Renal pelvis (tissue), 12 donors: Measurements from ENCODE around the gene YAE1. TPM values are rescaled to one million over a fixed set of nuclear protein-coding genes. Genes with fewer than 3 reads are reported as not detected.

Experiments used
- DNase-seq: peaks from one replicate; pipeline ENCODE4 v3.0.0-alpha.2; 2013
- long read RNA-seq, 16 experiments: transcript quantifications; one replicate each; lab custom pipeline, GENCODE V29; 2026
- polyA plus RNA-seq, 3 donors: library from polyadenylated mRNA; unstranded; fragments of 120-200 nt; gene quantifications; one replicate each; pipeline ENCODE4 v1.2.1, GENCODE V29; 2013; ENCODE audit not compliant: insufficient read length in 3 of 3

YAE1 gene, protein sequence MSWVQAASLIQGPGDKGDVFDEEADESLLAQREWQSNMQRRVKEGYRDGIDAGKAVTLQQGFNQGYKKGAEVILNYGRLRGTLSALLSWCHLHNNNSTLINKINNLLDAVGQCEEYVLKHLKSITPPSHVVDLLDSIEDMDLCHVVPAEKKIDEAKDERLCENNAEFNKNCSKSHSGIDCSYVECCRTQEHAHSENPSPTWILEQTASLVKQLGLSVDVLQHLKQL
- 10 to 100 TPM; 35.9 to 44.8 (median 44.7) TPM for polyA plus RNA-seq
- long read RNA-seq, donor 1, transcript YAE1-205 (2 exons, 660 nt) = minor isoform, 5 of 23 reads
- long read RNA-seq, donor 1, transcript YAE1-201 (3 exons, 899 nt) = major isoform, 16 of 23 reads
- long read RNA-seq, donor 1, partial matches to known transcripts = 0 of 23 reads
- long read RNA-seq, donor 1, other reads (novel, unspliced or antisense) = 0 of 23 reads
- long read RNA-seq, donor 2, transcript YAE1-201 (3 exons, 899 nt) = major isoform, 35 of 38 reads
- long read RNA-seq, donor 2, partial matches to known transcripts = 0 of 38 reads
- long read RNA-seq, donor 2, other reads (novel, unspliced or antisense) = 0 of 38 reads
- long read RNA-seq, donor 3, transcript YAE1-201 (3 exons, 899 nt) = major isoform, 17 of 21 reads
- long read RNA-seq, donor 3, partial matches to known transcripts = 0 of 21 reads
- long read RNA-seq, donor 3, other reads (novel, unspliced or antisense) = 0 of 21 reads
- long read RNA-seq, donor 4, transcript YAE1-205 (2 exons, 660 nt) = minor isoform, 6 of 34 reads
- long read RNA-seq, donor 4, transcript YAE1-201 (3 exons, 899 nt) = major isoform, 27 of 34 reads
- long read RNA-seq, donor 4, partial matches to known transcripts = 0 of 34 reads
- long read RNA-seq, donor 4, other reads (novel, unspliced or antisense) = 0 of 34 reads
- long read RNA-seq, donor 5, transcript YAE1-201 (3 exons, 899 nt) = major isoform, 22 of 27 reads
- long read RNA-seq, donor 5, partial matches to known transcripts = 0 of 27 reads
- long read RNA-seq, donor 5, other reads (novel, unspliced or antisense) = 0 of 27 reads
- long read RNA-seq, donor 6, transcript YAE1-201 (3 exons, 899 nt) = major isoform, 15 of 22 reads
- long read RNA-seq, donor 6, partial matches to known transcripts = 0 of 22 reads
- long read RNA-seq, donor 6, other reads (novel, unspliced or antisense) = 0 of 22 reads
- long read RNA-seq, donor 7, transcript YAE1-205 (2 exons, 660 nt) = minor isoform, 6 of 32 reads
- long read RNA-seq, donor 7, transcript YAE1-201 (3 exons, 899 nt) = major isoform, 23 of 32 reads
- long read RNA-seq, donor 7, partial matches to known transcripts = 0 of 32 reads
- long read RNA-seq, donor 7, other reads (novel, unspliced or antisense) = 0 of 32 reads
- long read RNA-seq, donor 8, transcript YAE1-201 (3 exons, 899 nt) = major isoform, 11 of 14 reads
- long read RNA-seq, donor 8, partial matches to known transcripts = 0 of 14 reads
- long read RNA-seq, donor 8, other reads (novel, unspliced or antisense) = 0 of 14 reads
- long read RNA-seq, donor 9, transcript YAE1-205 (2 exons, 660 nt) = minor isoform, 8 of 30 reads
- long read RNA-seq, donor 9, transcript YAE1-201 (3 exons, 899 nt) = major isoform, 21 of 30 reads
- long read RNA-seq, donor 9, partial matches to known transcripts = 0 of 30 reads
- long read RNA-seq, donor 9, other reads (novel, unspliced or antisense) = 0 of 30 reads
- long read RNA-seq, donor 10, transcript YAE1-201 (3 exons, 899 nt) = major isoform, 27 of 32 reads
- long read RNA-seq, donor 10, partial matches to known transcripts = 0 of 32 reads
- long read RNA-seq, donor 10, other reads (novel, unspliced or antisense) = 0 of 32 reads
- long read RNA-seq, donor 11, transcript YAE1-205 (2 exons, 660 nt) = minor isoform, 7 of 22 reads
- long read RNA-seq, donor 11, transcript YAE1-201 (3 exons, 899 nt) = major isoform, 12 of 22 reads
- long read RNA-seq, donor 11, partial matches to known transcripts = 0 of 22 reads
- long read RNA-seq, donor 11, other reads (novel, unspliced or antisense) = 0 of 22 reads
- long read RNA-seq, donor 12, transcript YAE1-201 (3 exons, 899 nt) = major isoform, 34 of 40 reads
- long read RNA-seq, donor 12, partial matches to known transcripts = 0 of 40 reads
- long read RNA-seq, donor 12, other reads (novel, unspliced or antisense) = 0 of 40 reads
- long read RNA-seq, donor 13, transcript YAE1-201 (3 exons, 899 nt) = major isoform, 18 of 22 reads
- long read RNA-seq, donor 13, partial matches to known transcripts = 0 of 22 reads
- long read RNA-seq, donor 13, other reads (novel, unspliced or antisense) = 0 of 22 reads
- long read RNA-seq, donor 14, transcript YAE1-201 (3 exons, 899 nt) = major isoform, 41 of 56 reads
- long read RNA-seq, donor 14, transcript YAE1-205 (2 exons, 660 nt) = minor isoform, 12 of 56 reads
- long read RNA-seq, donor 14, partial matches to known transcripts = 0 of 56 reads
- long read RNA-seq, donor 14, other reads (novel, unspliced or antisense) = 0 of 56 reads
- long read RNA-seq, donor 15, transcript YAE1-206 (2 exons, 670 nt) = minor isoform, 5 of 41 reads
- long read RNA-seq, donor 15, transcript YAE1-201 (3 exons, 899 nt) = major isoform, 24 of 41 reads
- long read RNA-seq, donor 15, partial matches to known transcripts = 6 of 41 reads
- long read RNA-seq, donor 15, other reads (novel, unspliced or antisense) = 0 of 41 reads
- long read RNA-seq, donor 16, transcript YAE1-205 (2 exons, 660 nt) = minor isoform, 8 of 36 reads
- long read RNA-seq, donor 16, transcript YAE1-201 (3 exons, 899 nt) = major isoform, 25 of 36 reads
- long read RNA-seq, donor 16, partial matches to known transcripts = 0 of 36 reads
- long read RNA-seq, donor 16, other reads (novel, unspliced or antisense) = 0 of 36 reads

DNA sequence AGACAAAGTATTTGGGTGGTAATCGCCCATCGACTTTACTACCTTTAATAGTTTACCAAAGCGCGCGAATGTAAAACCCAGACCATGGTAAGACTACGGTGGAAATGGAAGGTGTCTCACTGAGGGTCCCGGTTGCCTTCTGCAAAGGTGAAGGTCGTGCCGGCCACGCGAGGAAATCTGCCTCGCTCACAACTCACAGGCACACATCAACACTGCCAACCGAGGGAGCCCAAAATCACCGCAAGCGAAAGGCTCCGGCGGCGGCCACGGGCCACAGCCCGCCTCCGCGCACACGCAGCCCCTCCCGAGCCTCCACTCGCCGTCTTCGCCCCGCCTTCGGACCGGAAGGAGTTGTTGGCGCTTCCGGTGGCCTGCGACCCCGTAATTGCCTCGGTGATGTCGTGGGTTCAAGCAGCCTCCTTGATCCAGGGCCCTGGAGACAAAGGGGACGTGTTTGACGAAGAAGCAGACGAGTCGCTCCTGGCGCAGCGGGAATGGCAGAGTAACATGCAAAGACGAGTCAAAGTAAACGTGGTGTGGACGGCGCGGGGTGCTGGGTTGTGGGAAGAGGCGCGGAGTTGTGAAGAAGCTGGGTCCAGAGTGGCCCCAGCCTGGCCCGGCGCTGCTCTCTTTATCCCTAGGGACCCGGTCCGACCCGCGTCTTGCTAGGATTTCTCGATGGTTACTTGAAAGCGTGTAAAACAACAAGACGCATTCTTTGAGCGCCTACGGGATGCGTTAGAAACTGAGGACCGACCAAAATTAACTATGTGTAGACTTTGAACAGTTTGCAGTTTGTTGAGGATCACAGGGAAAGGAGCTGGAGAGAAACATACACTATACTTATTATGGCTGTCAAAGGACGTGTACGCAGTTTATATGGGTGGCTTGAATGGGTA lies at the start of gene YAE1:
Gene YAE1, plus strand, starts transcription at position 382 of the 899 bp plus-strand sequence. Its CDS starts 15 bp downstream, at position 397.
- peak; percentile 81 for DNase-seq

DNA sequence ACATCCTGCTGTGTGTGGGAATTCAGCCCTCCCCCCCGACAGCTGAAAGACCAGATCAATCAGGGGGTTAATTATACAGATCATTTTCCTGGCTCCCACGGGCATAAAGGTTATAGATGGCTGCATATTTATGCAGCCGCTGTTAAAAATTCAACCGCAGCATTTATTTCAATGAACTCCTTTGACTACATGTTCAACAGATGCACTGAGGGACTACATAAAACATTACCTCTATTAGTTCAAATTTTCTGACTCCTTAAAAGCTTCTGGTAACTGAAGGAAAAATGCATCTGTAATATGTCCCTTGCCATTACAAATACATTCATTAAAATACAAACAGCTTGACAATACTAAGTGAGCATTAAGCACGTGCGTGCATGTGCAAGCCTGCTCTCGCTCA lies 49.7 kb upstream of the YAE1 start:
- DNase-seq = no peak

DNA sequence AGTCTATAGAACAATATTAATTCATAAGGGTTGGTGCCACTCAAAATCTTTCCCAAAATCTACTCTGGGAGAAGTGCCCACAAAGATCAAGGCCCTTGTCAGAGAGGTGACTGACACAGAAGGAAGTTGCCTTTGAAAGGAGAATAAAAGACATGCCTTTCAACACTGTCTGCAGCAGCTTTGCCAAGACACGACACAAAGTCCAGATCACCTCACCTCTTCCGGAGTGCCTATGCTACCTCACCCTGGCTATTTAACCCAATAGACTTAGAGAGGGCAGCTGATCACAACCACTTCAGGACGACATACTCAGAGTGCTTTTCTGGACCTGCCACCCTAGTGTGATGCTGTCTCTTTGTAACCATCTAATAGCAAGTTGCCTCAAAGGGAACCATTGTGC lies 49.0 kb upstream of the YAE1 start:
- DNase-seq = no peak

DNA sequence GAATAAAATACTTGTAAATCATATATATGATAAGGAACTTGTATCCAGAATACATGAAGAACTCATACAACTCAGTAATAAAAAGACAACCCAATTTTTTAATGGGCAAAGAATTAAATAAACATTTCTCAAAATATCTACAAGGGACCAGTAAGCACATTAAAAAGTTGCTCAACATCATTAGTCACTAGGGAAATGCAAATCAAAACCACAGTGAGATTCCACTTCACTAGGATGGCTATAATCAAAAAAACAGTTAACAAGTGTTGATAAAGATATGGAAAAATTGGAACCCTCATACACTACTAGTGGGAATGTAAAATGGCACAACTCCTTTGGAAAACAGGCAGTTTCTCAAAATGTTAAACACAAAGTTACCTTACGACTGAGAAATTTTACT lies 40.3 kb upstream of the YAE1 start:
- no peak for DNase-seq

DNA sequence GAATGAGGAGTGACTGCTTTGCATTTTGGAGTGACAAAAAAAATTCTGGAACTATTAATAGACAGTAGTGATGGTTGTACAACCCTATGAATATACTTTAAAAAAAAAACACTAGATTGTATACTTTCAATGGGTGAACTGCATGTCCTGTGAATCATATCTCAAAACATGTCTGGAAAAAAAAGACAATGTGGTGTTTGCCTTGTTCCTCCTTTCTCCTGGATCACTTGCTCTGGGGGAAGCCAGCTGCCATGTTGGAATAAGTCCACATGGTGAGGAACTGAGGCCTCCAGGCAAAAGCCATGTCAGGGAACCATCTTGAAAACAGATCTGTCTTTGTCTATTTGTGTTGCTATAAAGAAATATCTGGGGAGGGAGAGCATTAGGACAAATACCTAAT lies 39.5 kb upstream of the YAE1 start:
- DNase-seq = no peak

DNA sequence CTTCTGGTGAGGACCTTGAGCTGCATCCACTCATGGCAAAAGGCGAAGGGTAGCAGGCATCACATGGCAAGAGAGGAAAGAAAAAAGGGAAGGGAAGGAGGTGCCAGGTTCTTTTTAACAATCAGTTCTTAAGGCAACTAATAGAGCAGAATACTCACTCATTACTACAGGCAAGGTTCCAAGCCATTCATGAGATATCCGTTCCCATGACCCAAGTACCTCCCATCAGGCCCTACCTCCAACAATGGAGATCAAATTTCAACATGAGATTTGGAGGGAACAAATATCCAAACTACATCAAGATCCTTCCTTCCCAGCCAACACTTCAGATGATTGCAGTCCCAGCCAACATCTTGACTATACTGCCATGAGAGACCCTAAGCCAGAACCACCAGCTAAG lies 38.9 kb upstream of the YAE1 start:
- no peak for DNase-seq

DNA sequence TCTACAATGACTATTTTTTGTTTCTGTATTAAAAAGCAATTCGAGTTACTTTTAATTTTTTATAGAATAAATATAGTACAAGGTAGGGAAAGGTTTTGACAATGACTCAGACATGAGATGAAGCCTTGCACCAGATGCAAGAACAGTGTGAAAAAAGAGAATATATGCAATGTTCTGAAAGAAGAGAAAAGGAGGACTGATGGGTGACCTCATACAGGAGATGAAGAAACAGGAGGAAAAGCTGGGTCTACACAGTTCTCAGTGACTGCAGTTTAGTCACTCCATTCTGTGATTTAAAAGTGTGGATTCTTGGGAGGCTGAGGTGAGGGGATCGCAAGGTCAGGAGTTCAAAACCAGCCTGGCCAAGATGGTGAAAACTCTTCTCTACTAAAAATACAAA lies 38.3 kb upstream of the YAE1 start:
- DNase-seq = no peak

DNA sequence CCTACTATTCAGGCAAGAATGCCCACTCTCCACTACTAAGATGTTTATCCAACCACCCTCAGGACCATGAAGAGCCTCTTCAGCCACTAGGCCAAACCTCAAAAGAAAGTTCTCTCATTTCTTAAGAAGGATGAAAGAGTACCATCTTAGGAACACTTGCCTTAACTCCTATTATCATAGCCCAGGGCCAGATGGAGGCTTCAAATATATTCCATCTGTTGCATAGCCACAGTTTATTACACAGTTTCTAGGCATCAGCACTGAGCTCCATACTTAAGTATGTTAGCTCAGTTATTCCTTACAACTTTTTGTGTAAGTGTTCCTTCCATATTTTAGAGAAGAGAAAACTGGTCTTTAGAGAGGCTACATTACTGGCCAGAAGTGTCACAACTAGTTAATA lies 37.4 kb upstream of the YAE1 start:
- no peak for DNase-seq

DNA sequence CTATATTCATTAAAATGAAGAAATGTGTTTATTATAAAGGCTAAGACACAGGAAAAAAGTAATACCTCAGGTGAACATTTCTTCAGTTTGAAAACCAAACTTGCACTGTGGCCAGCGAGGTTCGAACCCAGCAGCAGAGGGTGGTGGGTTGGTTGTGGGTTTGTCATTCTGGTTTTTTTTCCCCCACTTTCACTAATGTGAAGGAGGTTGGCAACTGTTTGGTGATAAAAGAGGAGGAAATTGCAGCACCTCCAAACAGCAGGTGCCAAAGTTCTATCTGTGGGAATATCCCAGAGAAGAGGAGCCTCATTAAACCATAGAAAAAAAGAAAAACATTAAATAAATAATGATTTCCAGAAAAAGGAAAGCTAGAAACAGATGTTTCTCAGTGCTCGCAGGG lies 36.6 kb upstream of the YAE1 start:
- DNase-seq = no peak

DNA sequence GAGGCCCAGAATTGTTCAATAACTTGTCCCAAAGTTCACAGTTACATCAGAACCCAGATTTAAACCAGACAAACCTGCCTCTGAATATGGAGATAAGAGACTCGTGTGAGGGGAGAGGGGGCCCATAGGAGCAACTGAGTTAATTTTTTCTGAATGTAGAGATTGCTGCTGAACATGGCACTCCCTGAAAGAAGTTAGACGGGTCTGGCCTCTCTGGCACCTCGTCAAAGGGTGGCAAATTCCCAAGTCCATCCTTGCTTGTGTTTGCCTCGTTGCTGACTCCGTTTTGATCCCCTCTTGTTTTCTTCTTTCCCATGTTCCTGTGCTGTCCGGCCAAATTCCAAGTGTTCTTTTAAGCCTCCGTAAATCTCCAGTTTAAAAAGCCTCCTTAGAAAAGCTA lies 35.2 kb upstream of the YAE1 start:
- DNase-seq = no peak

DNA sequence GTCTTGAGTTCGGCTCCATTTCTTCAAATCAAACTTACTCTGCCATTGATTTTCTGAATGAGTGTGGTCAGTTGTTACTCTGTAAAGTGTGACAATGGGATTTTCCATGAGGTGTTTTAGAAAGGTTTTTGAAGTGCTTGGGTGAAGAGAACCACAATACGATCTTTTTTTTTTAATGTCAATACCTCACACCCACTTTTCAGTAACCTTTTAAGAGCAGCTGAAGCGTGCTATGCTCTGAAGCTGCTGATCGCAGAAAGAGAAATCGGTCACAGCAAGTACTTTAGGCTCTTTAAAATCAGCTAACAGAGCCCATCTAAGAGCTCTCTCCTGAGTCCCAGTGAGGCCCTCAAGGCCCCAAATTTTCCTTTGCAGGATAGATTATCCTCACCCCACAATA lies 34.4 kb upstream of the YAE1 start:
- DNase-seq = no peak

DNA sequence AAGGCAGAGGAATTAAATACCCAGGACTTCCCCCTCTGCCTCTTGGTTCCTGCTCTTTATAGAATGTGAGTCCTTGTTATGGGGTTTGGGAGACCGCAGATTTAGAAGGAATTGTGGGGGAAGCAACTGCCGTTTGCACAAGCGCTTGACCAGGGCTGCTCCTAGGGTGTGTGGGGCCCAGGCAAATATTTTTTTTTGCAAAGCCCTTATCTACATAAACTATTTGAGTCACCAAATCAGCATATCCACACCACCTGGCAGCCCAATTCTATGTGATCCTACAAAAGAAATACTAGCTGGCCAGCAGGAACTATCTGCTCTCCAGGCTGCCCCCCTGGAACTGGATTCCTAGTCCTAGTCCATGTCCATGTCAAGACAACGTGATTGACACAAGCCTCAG lies 33.4 kb upstream of the YAE1 start:
- DNase-seq = no peak

DNA sequence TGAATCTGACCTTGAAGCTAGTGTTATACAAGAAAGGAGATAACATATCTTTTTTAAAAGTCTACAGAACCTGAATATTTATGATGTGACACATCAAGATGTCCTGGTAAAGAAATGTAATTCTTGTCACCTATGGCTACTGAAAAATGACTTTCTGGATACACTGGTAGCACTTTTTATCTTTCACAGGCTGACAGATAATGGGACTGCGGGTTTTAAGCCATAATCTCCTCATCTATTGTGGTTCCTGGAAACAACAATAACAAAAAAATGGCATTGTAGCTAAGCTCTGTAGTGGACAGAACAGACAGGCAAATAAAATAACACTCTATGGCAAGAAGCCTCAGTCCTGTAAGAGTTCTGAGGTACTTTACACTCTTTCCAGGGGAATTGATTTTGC lies 31.6 kb upstream of the YAE1 start:
- DNase-seq = no peak

DNA sequence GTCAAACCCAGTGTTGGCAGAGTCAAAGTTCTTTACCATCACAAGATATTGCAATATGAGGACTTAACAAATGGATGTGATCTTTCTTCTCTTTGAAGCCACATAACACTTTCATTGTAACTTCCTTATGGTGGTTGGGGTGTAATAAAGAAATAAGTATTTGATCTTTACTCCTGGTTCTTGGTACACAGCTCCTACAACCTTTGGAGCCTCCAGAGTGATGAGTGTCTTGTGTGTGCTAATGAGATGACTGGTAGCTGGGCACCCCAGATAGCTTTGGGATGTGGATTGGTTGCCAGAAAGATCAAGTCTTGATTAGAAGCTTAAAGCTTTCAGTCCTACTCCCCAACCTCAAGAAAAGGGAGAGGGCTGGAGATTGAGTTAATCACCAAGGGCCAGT lies 31.1 kb upstream of the YAE1 start:
- no peak for DNase-seq

DNA sequence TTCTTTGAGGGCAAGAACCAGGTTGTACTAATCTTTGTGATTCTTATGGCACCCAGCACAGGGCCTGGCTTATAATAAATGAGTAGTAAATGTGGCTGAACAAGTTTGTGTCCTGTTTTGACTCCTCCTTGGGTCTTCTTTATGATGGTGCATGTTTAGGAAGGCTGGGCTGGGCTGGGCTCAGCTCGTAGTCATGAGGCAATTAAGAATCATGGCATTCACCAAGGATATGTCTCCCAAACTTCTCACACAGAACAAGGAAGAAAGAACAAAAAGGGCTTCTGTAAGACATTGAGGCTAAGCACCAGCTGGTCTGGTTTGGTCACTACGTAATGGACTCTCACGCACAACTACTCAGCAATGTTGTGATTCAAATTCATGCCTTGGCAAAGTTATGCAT lies 30.5 kb upstream of the YAE1 start:
- DNase-seq = no peak

DNA sequence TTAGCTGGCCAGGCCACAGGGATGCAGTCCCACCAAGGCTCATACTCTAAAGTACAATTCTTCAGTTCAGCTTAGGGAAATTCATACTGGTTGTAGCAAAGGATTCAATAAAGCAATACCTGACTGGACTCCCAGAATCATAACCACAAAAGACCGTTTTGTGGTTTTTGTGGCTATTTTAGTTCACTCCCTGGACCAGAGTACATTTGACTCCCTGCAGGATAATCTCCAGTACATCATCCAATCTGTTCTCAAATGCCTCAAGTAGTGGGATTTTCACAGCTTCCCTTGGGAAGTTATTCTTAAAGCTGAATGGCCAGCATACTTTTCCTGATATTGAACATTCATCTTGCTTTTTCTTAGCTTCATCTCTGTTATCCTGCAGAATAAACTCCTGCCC lies 29.3 kb upstream of the YAE1 start:
- no peak for DNase-seq

DNA sequence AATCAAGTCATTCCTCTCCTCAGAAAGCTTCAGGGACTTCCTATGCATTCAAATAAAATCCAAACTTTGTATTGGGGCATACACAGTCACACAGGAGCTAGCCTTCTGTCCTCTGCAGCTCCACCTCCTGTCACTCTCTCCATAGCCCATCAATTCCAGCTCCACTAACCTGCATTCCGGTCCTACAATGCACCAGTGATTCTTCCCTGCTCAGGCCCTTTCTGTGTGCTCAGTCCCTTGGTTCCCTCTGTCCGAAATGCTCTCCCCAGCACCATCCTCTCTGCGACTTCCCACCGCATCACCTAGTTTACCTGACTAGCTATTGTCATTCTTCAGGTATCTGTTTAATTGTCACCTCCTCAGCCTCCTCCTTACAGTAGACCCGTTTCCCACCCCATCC lies 26.4 kb upstream of the YAE1 start:
- no peak for DNase-seq

DNA sequence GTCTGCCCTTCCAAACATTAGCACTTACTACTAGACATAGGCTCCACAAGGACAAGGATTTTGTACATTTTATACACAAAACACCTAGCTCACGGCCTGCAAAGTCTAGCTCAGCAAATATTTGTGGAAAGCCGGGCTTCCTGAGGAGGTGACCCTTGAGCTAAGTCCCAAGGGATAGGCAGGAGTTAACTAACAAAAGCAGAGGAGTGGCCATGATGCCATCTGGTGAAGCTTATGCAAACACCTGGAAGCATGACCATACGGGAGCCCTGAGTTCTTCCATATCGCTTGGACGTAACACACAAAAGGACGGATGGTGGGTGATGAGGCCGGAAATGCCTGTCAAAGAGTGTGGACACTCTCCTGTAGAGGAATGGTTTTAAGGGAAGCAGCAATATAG lies 25.9 kb upstream of the YAE1 start:
- DNase-seq = no peak
